ENCODE data around the gene MPPED1.

Gene MPPED1

DNA sequence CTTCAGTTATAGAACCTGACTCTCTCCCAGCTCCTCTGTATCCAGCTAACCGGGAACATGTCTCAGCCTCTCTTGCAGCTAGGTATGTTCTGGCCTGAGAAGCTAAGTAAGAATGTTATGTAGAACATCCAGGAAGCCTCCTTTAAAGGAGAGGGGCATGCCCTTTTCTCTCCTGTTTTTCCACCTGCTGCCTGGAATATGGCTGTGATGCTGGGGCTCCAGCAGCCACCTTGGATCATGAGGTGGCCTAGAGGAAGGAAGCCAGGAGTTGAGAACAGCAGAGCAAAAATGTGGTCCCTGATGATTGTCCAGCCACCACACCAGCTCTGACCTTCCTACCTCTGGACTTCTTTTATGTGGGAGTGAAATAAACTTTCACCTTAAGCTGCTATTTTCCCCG, 117.6 kb downstream of the MPPED1 start:
- no peak for FAIRE-seq

DNA sequence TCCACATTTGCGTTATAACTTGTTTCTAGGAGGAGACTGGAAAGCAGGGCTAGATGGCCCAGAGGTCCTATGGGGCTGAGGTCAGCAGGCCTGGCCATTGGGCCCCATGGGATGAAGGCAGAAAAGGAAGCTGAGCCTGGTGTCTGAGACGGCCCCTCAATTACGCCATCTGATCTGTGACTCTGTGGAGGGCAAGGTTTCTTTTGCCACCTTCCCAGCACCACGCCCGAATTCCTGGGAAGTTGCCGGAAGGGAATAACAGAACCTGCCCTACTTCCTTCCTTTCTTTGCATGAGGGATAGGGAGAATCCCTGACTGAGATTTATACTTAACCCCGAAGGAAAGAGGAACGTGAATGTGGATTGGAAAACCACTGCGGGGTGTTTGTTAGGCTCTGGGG, 118.1 kb downstream of the MPPED1 start:
- no peak for FAIRE-seq

DNA sequence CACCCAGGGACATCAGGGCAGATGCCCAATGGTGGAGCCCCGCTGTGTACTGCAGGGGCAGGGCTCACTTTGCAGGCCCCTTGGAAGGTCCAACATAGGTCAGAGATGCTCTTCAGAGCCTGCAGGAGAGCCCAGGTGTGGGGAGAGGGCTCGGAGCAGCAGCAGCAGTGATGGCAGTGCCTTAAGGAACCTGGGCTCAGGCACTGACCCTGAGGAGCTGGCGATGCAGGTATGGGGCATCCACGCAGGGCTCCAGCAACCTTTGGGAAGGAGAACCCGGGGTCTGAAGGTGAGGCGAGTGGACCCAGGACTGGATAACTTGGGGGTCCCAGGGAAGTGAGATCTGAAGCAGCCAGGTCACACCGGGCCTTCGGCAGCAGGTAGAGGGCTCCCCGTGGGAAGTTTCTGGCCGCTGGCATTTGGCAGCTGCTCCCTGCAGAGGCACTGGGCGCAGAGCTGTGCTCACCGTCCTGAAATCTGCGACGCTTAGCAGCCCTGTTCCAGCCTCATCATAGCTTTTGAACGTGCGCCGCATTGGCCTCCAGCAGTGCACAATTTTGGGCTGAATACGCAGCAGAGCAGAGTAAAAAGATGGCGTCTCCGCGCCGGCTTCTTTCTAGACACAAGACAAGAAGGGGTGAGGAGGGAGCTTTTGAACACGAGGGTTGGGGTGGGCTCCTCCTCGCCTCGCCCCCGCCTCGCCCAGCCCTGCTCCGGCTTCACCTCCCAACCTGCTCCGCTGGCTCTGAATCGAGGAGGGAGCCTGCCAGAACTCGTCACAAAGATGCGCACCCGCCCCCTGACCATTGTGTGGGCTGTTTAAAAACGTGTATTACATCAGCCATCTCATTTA, 118.8 kb downstream of the MPPED1 start:
- FAIRE-seq, result no peak

DNA sequence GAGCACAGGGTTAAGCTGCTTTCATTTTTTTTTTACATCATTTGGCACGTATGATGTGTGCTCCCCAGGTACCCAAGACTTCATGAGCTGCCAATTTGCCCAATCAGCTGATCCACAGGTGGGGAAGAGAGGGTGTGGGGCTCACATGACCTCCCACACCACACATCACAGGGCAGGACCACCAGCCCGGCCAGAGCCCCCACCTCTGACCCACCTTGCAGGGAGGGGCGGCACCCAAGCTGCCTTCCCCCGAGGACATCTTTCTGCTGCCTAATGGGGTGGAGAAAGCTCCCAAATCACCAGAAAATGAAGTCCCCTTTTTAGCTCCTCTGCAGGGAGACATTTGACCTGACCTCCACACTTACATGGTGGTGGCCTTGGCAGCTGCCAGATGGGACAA, 119.8 kb downstream of the MPPED1 start:
- FAIRE-seq, result no peak

- FAIRE-seq, result no peak
Measured at GRCh38 chr22:43532301-43533155, 120.7 kb downstream of the MPPED1 start.

GRCh38 chr22:43533156-43533530, 121.3 kb downstream of the MPPED1 start:
- FAIRE-seq, result no peak

- no peak for FAIRE-seq
Measured at GRCh38 chr22:43533656-43534428, 122.0 kb downstream of the MPPED1 start.

GRCh38 chr22:43534916-43535315, 123.1 kb downstream of the MPPED1 start:
- no peak for FAIRE-seq

DNA sequence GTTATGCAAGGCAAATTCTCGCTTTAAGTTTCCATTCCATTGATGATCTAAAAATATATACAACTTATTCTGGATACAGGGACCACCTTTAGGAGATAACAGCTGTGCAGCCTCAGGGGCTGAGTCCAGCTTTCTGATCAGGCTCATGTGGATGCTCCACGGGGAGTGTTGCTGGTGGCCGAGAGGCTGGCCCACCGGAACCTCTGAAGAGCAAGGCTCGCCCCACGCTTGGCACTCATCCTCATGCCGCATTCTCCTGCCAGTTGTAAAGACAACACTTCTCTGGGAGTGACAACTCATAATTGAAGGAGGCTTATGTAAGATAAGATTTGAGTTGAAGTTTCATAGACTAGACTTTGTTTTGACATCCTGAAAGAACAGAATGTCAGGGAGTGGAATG, 123.5 kb downstream of the MPPED1 start:
- FAIRE-seq, result no peak

GRCh38 chr22:43535741-43536140, 123.9 kb downstream of the MPPED1 start:
- no peak for FAIRE-seq

GRCh38 chr22:43537019-43537585, 125.3 kb downstream of the MPPED1 start:
- FAIRE-seq, result no peak

DNA sequence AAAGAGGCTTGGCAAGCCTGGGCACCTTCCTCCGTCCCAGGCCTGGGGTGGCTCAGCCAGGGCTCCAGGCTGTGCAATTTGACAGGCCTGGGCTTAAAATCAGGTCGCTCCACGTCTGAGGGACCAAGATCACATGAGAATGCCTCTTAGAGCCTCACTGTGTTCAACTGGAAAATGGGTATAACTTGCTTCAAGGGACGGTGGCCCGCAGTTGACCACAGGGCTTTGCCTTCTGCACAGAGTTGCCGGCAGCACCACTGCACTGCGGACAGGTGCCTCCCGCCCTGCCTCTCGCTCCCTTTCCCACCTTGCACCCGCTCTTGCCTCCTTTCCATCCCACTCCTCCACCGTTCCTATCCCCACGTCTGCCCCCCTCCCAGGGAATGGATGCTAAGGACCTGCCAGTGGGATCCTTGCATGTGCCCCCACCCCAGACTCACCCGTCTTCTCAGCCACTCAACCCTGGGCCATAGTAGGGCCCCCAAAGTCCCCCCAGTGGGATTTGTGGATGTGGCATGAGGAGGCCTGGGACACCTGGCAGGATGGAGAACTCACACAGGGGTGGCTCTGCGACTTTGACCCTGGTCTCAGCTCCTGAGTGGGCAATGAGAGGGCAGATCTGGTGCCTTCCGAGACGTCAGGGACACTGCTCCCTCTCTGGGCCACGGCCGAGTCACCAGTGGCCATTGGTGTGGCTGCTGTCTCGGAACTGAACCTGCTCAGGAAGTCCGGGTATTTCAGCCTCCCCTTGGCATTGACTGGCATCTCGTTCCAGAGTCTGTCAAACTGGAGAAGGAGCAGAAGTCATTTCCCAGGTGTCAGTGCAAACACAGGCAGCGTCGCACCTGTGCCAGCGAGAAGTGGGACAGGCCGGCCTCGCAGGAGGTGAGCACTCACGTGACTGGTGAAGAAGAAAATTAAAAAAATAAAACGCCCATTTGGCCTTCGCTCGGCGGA, 128.0 kb downstream of the MPPED1 start:
- no peak for FAIRE-seq

- no peak for FAIRE-seq
Measured at GRCh38 chr22:43540529-43540923, 128.7 kb downstream of the MPPED1 start.

DNA sequence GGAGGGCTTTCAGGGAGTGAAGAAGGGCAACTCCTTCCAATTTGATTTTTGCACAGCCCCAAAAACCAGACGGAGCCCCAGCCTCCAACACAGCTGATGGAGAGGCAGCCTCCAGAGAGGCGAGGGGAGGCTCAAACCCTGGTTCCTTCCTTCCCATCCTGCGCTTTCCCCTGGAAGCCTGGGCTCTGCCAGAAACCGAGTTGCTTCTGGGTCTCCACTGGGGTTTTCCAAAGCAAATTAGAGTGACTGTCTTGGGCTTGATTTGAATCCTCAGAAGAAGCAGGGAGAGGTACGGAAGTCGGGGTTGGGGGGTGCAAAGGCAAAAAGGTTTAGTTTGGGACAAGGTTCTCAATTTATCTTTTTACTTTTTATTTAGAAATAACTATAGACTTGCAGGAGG, 129.2 kb downstream of the MPPED1 start:
- FAIRE-seq, result no peak

GRCh38 chr22:43541462-43542407, 129.9 kb downstream of the MPPED1 start:
- no peak for FAIRE-seq

GRCh38 chr22:43542681-43543521, 131.1 kb downstream of the MPPED1 start:
- no peak for FAIRE-seq

GRCh38 chr22:43543522-43544288, 131.9 kb downstream of the MPPED1 start:
- FAIRE-seq, result no peak

DNA sequence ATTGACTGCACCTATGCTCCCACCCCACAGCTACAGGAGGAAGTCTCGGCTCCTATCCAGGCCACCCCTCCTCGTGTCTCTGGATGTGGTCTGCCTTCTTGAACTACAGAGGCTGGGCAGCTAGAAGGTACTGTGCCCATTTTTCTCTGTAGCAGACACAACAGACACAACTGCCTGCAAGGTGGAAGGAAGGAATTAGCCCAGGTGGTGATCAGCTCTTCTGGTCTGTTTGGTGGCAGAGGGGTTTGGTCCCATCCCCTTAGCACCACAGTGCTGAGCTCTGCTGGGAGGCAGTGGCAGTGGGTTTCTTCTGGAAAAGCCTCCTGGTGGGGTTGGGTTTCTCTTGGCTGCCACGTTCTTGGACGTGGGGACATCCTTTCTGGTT, 132.5 kb downstream of the MPPED1 start:
- no peak for FAIRE-seq

DNA sequence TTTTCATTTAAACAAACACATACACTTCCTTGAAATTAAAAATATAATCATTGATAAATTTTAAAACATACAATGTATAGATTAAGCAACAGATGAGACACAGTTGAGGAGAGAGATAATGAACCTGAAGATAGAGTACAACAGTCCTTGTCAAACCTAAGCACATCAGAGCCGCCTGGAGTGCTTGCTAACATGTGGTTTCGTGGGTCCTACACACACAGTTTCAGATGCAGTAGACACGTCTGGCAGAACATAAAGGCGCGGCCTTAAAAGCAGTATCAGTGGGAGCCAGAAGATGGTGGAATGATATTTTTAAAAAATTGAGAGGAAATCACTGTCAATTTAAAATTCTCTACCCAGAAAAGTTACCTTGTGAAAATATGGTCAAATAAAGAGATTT, 134.4 kb downstream of the MPPED1 start:
- FAIRE-seq, result no peak
